Skeletal muscle satellite cell (primary cell): ENCODE data around the gene ST7.

Experiments
- H3K27me3 ChIP-seq: 2 replicates; pipeline ENCODE4 v1.7.0; 2013; ENCODE audit warnings: low read length; ENCODE audit not compliant: control insufficient read depth, insufficient read depth
- H3K36me3 ChIP-seq: 2 replicates; pipeline ENCODE4 v1.7.0; 2013; ENCODE audit warnings: mild to moderate bottlenecking, control low read depth, low read length; ENCODE audit not compliant: insufficient read depth
- H3K4me1 ChIP-seq: 2 replicates; pipeline ENCODE4 v1.7.0; 2013; ENCODE audit warnings: low read length; ENCODE audit not compliant: control insufficient read depth, insufficient read depth
- H3K4me2 ChIP-seq: 2 replicates; pipeline ENCODE4 v1.7.0; 2013; ENCODE audit warnings: mild to moderate bottlenecking, low read length
- H3K4me3 ChIP-seq: 2 replicates; pipeline ENCODE4 v1.7.0; 2013; ENCODE audit warnings: low read length
- H3K9ac ChIP-seq: 2 replicates; pipeline ENCODE4 v1.7.0; 2013; ENCODE audit warnings: mild to moderate bottlenecking, low read depth, low read length, moderate library complexity
- H3K9me3 ChIP-seq: replicated peaks from 2 replicates; pipeline ENCODE4 v1.7.0; 2013; ENCODE audit warnings: mild to moderate bottlenecking, control low read depth, low read length

Gene ST7

GRCh38 chr7:117139397-117139984 lies 186.2 kb downstream of the ST7 start:
- peaks cover 3% of the 10 kb centered on the region for H3K36me3 ChIP-seq
- H3K9ac ChIP-seq: no peak overlapping the region
- H3K4me2 ChIP-seq: no peak overlapping the region
- H3K27me3 ChIP-seq: no peaks in the 10 kb centered on the region
- no peaks in the 10 kb centered on the region for H3K9me3 ChIP-seq
- peaks cover 11% of the 10 kb centered on the region for H3K4me1 ChIP-seq
- no peak overlapping the region for H3K4me3 ChIP-seq

GRCh38 chr7:117140921-117141320 lies 187.6 kb downstream of the ST7 start:
- Histone ChIP-seq H3K36me3 (peaks cover 3% of the 10 kb centered on the region), H3K4me1 (peaks cover 11% of the 10 kb centered on the region), H3K9me3 (no peaks in the 10 kb centered on the region), H3K4me2 (no peak overlapping the region), H3K27me3 (no peaks in the 10 kb centered on the region), H3K4me3 (no peak overlapping the region), H3K9ac (no peak overlapping the region)

GRCh38 chr7:117143066-117143465 lies 189.8 kb downstream of the ST7 start:
- no peaks in the 10 kb centered on the region for H3K9me3 ChIP-seq
- no peak overlapping the region for H3K4me3 ChIP-seq
- H3K36me3 ChIP-seq: peaks cover 3% of the 10 kb centered on the region
- H3K4me2 ChIP-seq: no peak overlapping the region
- no peak overlapping the region for H3K9ac ChIP-seq
- peaks cover 11% of the 10 kb centered on the region for H3K4me1 ChIP-seq
- no peaks in the 10 kb centered on the region for H3K27me3 ChIP-seq

- H3K4me2 ChIP-seq: no peak overlapping the region
- no peak overlapping the region for H3K4me3 ChIP-seq
These were observed 190.3 kb downstream of the ST7 start for GRCh38 chr7:117143580-117143979.

GRCh38 chr7:117145333-117145732 lies 192.0 kb downstream of the ST7 start:
- H3K4me2 ChIP-seq: no peak overlapping the region
- H3K4me1 ChIP-seq: peaks cover 11% of the 10 kb centered on the region
- H3K4me3 ChIP-seq: no peak overlapping the region
- no peaks in the 10 kb centered on the region for H3K9me3 ChIP-seq
- peaks cover 3% of the 10 kb centered on the region for H3K36me3 ChIP-seq
- no peak overlapping the region for H3K9ac ChIP-seq
- no peaks in the 10 kb centered on the region for H3K27me3 ChIP-seq

More at GRCh38 chr7:117143580-117143979, 190.3 kb downstream of the ST7 start:
- Histone ChIP-seq H3K36me3 (peaks cover 3% of the 10 kb centered on the region), H3K9me3 (no peaks in the 10 kb centered on the region), H3K4me1 (peaks cover 11% of the 10 kb centered on the region), H3K27me3 (no peaks in the 10 kb centered on the region), H3K9ac (no peak overlapping the region)

GRCh38 chr7:117146059-117146458 lies 192.8 kb downstream of the ST7 start:
- Histone ChIP-seq H3K9me3 (no peaks in the 10 kb centered on the region), H3K27me3 (no peaks in the 10 kb centered on the region), H3K4me3 (no peak overlapping the region), H3K4me1 (peaks cover 11% of the 10 kb centered on the region), H3K9ac (no peak overlapping the region), H3K36me3 (no peaks in the 10 kb centered on the region), H3K4me2 (no peak overlapping the region)

GRCh38 chr7:117146511-117146910 lies 193.2 kb downstream of the ST7 start:
- no peak overlapping the region for H3K4me3 ChIP-seq
- no peak overlapping the region for H3K4me2 ChIP-seq
- peaks cover 11% of the 10 kb centered on the region for H3K4me1 ChIP-seq
- H3K9ac ChIP-seq: no peak overlapping the region
- H3K9me3 ChIP-seq: no peaks in the 10 kb centered on the region
- H3K36me3 ChIP-seq: no peaks in the 10 kb centered on the region
- no peaks in the 10 kb centered on the region for H3K27me3 ChIP-seq

- H3K27me3 ChIP-seq: no peaks in the 10 kb centered on the region
- H3K4me2 ChIP-seq: no peak overlapping the region
- no peaks in the 10 kb centered on the region for H3K9me3 ChIP-seq
- no peak overlapping the region for H3K9ac ChIP-seq
- peaks cover 1% of the 10 kb centered on the region for H3K4me1 ChIP-seq
- no peaks in the 10 kb centered on the region for H3K36me3 ChIP-seq
- no peak overlapping the region for H3K4me3 ChIP-seq
These were observed 195.7 kb downstream of the ST7 start for GRCh38 chr7:117148971-117149370.

GRCh38 chr7:117149692-117150091 lies 196.4 kb downstream of the ST7 start:
- Histone ChIP-seq H3K27me3 (no peaks in the 10 kb centered on the region), H3K36me3 (no peaks in the 10 kb centered on the region), H3K4me3 (no peak overlapping the region), H3K9ac (no peak overlapping the region), H3K9me3 (no peaks in the 10 kb centered on the region), H3K4me1 (no peaks in the 10 kb centered on the region), H3K4me2 (no peak overlapping the region)

- Histone ChIP-seq H3K4me3 (no peak overlapping the region), H3K4me1 (peaks cover 7% of the 10 kb centered on the region), H3K27me3 (no peaks in the 10 kb centered on the region), H3K9ac (no peak overlapping the region), H3K4me2 (no peak overlapping the region), H3K9me3 (no peaks in the 10 kb centered on the region), H3K36me3 (no peaks in the 10 kb centered on the region)
These were observed 199.1 kb downstream of the ST7 start for GRCh38 chr7:117152213-117153007.

GRCh38 chr7:117153016-117153545 lies 199.8 kb downstream of the ST7 start:
- Histone ChIP-seq H3K4me2 (no peak overlapping the region), H3K36me3 (no peaks in the 10 kb centered on the region), H3K9me3 (no peaks in the 10 kb centered on the region), H3K4me3 (no peak overlapping the region), H3K4me1 (peaks cover 12% of the 10 kb centered on the region), H3K9ac (no peak overlapping the region), H3K27me3 (no peaks in the 10 kb centered on the region)
